Type B pancreatic cell (in vitro differentiated cells): Measurements from ENCODE around the gene PLEKHG5. TPM values are rescaled to one million over a fixed set of nuclear protein-coding genes. Genes with fewer than 3 reads are reported as not detected.

Experiments used
- DNase-seq: peaks from one replicate; pipeline ENCODE4 v3.0.0; 2021; ENCODE audit warnings: mixed read lengths; ENCODE audit not compliant: unreplicated experiment; ENCODE audit errors: extremely low spot score
- H3K27ac Mint-ChIP-seq: 2 replicates; pipeline ENCODE4 v1.8.0; 2021; ENCODE audit warnings: mild to moderate bottlenecking, mixed read lengths
- H3K27me3 Mint-ChIP-seq: 2 replicates; pipeline ENCODE4 v1.8.0; 2021; ENCODE audit warnings: mixed read lengths
- H3K36me3 Mint-ChIP-seq: 2 replicates; pipeline ENCODE4 v1.8.0; 2021; ENCODE audit warnings: mixed read lengths
- H3K4me1 Mint-ChIP-seq: one replicate; pipeline ENCODE4 v1.8.0; 2021; ENCODE audit warnings: mixed read lengths; ENCODE audit not compliant: unreplicated experiment
- H3K4me3 Mint-ChIP-seq: 2 replicates; pipeline ENCODE4 v1.8.0; 2021; ENCODE audit warnings: mild to moderate bottlenecking, mixed read lengths
- H3K9me3 Mint-ChIP-seq: 2 replicates; pipeline ENCODE4 v1.8.0; 2021; ENCODE audit warnings: mixed read lengths
- total RNA-seq: library from RNA; stranded (reverse); gene quantifications from 2 replicates; pipeline ENCODE4 v1.2.1, GENCODE V29; 2021; ENCODE audit warnings: low replicate concordance
- TF ChIP-seq, protein P1 (sequence below): fragments of 200-600 bp; sonication (generic); conservative IDR thresholded peaks from 2 replicates; pipeline ENCODE4 v1.5.0; 2021; ENCODE audit warnings: antibody characterized with exemption, mild to moderate bottlenecking

Gene PLEKHG5
- total RNA-seq, 1 donor from 2014 or later: 30.6 TPM

DNA sequence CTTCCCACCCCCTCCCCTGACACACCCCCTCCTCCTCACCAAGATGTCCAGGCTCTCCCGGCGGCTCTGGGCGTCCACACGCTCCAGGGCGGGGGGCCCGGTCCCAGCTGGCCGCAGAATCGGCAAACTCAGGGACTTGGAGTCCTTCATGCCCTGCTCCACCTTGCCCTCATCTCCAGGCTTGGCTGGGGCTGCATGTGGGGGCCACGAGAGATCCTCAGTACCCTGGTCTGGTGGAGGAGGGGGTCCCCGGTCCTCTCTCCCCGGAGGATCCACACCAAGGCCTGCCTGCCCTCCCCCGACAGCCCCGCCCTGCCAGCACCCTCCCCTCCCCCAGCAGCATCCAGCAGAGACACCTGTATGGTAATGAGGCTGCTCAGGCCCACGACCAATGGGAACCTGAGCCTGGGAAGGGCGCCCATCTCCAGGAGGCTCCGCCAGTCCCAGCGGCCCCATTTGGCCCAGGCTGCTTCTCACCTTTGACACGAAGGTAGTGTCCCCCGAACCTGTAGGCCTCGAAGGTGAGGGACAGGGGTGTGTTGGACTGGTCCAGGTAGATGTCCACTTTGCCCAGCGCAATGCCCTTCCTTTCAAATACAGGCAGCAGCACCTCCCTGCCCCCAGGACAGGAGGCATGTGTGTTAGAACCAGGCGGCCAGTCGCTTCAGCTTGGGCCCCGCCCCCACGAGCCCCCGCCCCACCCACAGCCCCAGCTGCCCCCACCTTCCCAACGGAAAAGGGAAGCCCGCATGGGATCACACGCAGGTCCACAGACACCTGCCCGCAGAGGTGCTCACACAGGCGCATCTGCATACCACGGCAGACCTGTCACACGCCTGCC is 17.3 kb downstream of the PLEKHG5 start:
- Mint-ChIP-seq H3K36me3 (peaks cover 7% of the 10 kb centered on the region), H3K9me3 (no peaks in the 10 kb centered on the region), H3K27me3 (no peaks in the 10 kb centered on the region), H3K4me1 (peaks cover 15% of the 10 kb centered on the region), H3K27ac (no peak overlapping the region), H3K4me3 (no peak overlapping the region)
- no peak for DNase-seq
- TF ChIP-seq, protein P1, sequence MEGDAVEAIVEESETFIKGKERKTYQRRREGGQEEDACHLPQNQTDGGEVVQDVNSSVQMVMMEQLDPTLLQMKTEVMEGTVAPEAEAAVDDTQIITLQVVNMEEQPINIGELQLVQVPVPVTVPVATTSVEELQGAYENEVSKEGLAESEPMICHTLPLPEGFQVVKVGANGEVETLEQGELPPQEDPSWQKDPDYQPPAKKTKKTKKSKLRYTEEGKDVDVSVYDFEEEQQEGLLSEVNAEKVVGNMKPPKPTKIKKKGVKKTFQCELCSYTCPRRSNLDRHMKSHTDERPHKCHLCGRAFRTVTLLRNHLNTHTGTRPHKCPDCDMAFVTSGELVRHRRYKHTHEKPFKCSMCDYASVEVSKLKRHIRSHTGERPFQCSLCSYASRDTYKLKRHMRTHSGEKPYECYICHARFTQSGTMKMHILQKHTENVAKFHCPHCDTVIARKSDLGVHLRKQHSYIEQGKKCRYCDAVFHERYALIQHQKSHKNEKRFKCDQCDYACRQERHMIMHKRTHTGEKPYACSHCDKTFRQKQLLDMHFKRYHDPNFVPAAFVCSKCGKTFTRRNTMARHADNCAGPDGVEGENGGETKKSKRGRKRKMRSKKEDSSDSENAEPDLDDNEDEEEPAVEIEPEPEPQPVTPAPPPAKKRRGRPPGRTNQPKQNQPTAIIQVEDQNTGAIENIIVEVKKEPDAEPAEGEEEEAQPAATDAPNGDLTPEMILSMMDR: no peak

DNA sequence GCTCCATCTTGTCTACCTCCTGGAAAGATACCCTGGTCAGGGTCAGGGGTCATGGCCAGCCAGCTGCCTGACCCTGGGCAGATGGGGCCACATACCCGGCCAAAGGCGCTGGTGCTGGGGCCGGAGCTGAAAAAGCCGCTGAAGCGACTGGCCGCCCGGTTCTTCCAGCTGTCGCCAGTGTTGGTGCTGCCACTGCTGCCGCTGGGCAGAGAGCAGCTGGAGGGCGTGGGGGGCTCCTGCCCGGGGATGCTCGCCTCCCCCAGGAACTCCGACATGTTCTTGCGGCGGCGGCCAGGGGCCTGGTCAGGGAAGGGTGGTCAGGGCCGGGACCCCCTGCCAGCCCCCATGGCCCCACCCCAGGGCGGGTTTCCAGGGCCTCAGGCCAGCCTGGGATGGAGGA is 18.3 kb downstream of the PLEKHG5 start:
- H3K4me3 Mint-ChIP-seq: no peak overlapping the region
- H3K4me1 Mint-ChIP-seq: peaks cover 11% of the 10 kb centered on the region
- DNase-seq: no peak
- peak overlapping the region; percentile 51 for H3K27ac Mint-ChIP-seq
- peaks cover 3% of the 10 kb centered on the region for H3K36me3 Mint-ChIP-seq
- no peaks in the 10 kb centered on the region for H3K9me3 Mint-ChIP-seq
- H3K27me3 Mint-ChIP-seq: no peaks in the 10 kb centered on the region
- TF ChIP-seq, protein P1: no peak

DNA sequence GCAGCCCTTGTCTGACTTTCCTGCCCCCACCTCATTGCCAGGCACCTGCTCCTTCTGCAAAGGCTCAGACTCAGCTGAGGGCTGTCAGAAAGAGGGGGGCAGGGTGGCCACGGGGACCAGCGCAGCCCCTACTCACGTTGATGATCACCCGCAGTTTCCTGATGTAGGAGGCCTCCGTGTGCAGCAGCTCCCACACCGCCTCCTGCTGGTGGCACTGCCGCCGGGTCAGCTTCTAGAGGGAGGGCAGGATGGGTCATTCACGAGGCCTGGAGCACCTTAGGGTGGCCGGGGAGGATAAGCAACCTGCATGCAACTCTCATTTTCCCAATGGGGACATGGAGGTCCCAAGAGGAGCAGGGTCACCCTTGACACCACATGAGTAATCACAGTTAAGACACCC is 19.1 kb downstream of the PLEKHG5 start:
- Mint-ChIP-seq H3K27ac (peak overlapping the region; percentile 99), H3K4me3 (peak overlapping the region; percentile 83), H3K4me1 (peaks cover 11% of the 10 kb centered on the region), H3K27me3 (no peaks in the 10 kb centered on the region), H3K36me3 (peaks cover 3% of the 10 kb centered on the region), H3K9me3 (no peaks in the 10 kb centered on the region)
- TF ChIP-seq, protein P1: peak; percentile 43
- no peak for DNase-seq

DNA sequence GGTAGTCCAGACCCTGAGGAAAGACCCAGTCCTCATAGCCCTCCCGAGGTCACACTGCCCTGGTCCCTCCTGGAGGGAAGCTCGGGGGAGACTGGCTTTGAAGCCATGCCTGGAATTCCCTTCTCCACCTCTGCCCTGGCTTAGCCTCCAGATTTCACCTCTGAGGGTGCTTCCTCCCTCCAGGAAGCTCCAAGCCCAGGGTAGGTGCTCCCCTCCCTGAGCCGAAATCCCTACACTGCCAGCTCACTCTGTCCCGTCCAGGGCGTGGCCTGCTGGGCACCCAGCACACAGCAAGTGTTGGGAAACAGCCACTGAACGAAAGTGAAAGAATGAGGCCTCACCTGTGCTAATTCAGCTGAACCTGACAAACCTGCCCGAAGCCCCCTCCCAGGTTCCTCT is 19.5 kb downstream of the PLEKHG5 start:
- Mint-ChIP-seq H3K4me1 (peaks cover 7% of the 10 kb centered on the region), H3K9me3 (no peaks in the 10 kb centered on the region), H3K36me3 (peaks cover 3% of the 10 kb centered on the region), H3K27ac (peak overlapping the region; percentile 99), H3K4me3 (peak overlapping the region; percentile 83), H3K27me3 (no peaks in the 10 kb centered on the region)
- no peak for DNase-seq
- TF ChIP-seq, protein P1: no peak

DNA sequence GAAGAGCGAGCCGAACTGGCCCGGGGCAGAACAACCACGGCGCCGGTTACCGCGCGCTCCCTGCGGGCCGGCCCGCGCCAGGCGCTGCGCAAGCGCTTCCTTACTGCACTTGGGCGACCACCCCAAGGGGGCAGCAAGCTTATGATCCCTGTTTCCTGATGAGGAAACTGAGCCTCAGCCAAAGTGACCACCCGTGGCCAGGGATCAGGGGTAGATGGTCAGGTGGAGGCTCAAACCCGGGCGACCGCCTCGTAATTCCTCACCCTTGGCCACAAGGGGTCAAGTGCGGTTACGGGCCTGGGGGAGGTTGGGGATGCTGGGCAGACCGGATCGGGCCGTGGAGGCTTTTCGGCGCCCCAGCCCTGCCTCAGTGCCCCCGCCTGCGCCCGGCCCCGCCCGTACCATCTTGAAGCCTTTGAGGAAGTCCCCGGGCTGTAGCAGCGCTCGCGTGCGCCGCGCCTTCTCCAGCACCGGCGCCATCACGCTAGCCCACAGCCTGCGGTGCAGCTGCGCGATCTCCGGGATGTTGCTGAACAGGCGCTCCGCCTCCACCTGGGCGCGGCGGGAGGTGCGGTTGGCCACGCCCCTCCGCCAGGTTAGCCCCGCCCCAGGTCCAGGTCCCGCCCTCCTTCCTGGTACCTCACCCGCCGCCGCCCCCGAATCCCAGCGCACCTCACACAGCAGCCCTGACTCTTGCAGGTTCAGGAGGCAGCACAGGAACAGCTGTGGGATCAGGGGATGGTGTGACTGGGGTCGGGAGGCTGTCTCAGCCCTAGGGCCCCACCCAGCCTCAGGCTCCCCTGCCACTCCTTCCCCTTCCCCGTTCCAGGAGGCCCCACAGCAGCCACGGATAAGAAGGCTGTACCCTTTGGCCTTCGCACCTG is 20.1 kb downstream of the PLEKHG5 start:
- TF ChIP-seq, protein P1: no peak
- Mint-ChIP-seq H3K4me1 (peaks cover under 1% of the 10 kb centered on the region), H3K4me3 (peak overlapping the region; percentile 83), H3K36me3 (peaks cover 3% of the 10 kb centered on the region), H3K27ac (peak overlapping the region; percentile 99), H3K9me3 (no peaks in the 10 kb centered on the region), H3K27me3 (no peaks in the 10 kb centered on the region)
- DNase-seq: no peak
